HG03066 (cell line): ENCODE measurements around the gene KANSL1.

Experiments
- ATAC-seq: cut with Tn5 transposase; IDR thresholded peaks from one replicate; pipeline ENCODE4 v1.9.1; 2021; ENCODE audit warnings: low read depth; ENCODE audit not compliant: unreplicated experiment

The KANSL1 gene

DNA sequence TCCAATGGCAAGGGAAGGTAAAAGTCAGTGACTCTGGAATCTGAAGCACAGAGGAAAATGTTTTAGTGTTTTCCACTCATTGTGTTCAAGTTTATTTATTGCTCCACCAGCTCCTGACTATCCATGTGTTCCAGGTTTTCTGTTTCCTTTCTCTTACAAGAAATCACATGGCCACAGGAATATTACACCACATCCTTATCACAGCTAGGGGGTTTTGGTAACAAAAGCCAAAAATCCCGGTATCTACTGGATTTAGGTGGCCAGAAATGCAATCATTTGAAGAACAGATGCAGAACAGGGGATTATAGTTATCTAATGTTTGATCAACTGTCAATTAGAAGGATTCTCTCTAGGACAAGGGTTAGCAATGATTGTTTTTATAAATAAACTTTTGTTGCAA is 146.3 kb downstream of the KANSL1 start:
- no peak for ATAC-seq

DNA sequence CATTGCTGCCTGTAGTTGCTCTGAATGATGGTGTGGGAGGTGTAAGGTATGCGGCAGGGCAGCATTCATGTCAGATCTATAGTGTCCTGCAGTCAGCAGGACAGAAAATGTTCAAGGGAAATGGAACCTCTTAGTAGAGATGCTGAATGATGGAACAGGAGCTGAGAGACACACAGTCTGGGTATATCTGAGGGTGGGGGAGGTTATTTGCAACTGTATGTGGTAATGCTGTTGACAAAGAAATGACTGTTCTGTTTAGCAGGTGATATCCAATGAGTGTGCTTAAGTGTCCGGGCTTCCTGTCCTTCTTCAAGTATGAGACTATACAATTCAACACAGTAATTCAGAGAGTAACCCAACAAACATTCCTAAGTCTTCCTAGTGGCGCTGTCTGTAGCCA is 147.6 kb downstream of the KANSL1 start:
- no peak for ATAC-seq

DNA sequence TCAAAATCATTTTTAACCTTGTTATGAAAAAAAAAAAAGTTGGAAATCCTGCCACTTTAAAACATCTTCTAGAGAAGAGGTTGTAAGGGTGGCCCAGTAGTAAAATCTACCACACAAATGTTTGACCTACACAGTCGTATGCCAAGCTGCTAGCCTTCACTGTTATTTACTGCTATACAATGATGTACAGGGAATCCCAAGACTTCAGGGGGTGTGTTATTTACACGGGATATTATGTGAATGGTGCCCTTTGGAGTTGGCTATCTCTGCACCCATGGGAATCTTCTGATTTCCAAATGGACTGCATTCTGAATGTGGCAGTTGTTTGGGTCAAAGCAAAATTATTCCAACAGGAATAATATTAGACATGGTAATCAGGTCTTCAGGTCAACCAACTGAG is 148.2 kb downstream of the KANSL1 start:
- ATAC-seq: no peak

GRCh38 chr17:46044286-46044928 is 148.8 kb downstream of the KANSL1 start:
- no peak for ATAC-seq

DNA sequence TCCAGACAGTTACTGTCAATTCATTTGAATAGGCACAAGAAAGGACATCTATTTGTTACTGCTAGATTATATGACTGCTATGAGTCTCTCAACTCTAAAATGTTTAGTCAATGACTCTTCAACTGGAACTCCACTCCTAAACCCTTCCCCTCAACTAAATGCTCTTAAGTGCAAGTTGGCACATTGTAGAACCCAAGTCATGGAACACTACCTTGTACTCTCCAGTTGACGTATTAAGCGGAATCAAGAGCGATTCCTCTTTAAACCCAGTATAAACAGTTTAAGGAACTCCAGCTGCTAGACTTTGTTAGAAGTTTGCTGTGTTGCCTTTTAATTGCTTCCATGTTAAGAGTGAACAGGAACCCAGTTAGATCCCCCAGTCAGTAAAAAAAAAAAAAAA is 149.6 kb downstream of the KANSL1 start:
- no peak for ATAC-seq

DNA sequence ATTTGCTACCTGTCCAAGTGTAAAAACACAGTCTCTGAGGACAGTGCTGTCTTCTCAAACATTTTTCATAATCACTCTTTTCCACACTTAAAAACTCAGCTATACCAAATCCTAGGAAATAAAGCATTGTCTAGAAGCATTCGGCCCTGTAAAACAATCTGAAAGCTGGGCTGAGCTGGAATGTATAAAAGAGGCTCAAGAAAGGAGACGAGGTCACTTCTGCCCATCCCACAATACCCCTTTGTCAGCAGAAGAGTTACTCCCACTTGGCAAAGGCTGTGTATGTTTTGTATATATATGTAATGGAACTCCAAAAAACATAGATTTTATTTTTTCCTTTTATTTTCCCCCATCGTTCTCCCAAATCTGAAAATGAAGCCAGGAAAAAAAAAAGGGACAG is 150.3 kb downstream of the KANSL1 start:
- ATAC-seq: no peak

- ATAC-seq: no peak
Observed at GRCh38 chr17:46042246-46042645, 151.0 kb downstream of the KANSL1 start.

DNA sequence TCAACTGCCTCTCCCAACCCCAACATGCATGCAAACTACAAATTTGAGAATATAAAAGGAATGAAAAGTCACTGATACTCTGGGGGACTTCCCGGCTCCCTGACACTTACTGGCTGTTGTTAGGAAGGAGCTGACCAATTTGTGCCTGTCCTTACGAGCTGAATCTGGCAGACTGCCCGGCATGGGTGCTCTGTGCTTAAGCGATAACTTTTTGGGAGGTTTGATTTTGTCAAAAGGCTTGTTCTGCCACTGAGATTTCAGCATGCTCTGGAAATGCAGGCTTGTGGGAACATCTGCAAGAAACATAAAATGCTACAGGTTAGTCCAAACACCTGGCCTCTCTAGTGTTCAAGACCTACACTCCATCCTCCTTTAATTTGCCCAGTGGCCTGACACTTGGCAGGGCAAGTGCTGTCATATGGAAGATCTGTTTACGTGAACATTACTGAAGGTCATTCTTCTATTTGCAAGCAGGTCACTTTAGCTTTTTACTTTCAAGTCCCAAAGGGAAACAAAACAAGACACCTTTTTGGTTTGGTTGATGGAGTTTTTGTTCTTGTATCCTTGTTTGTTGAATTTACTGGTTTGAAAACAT is 153.5 kb downstream of the KANSL1 start:
- no peak for ATAC-seq

DNA sequence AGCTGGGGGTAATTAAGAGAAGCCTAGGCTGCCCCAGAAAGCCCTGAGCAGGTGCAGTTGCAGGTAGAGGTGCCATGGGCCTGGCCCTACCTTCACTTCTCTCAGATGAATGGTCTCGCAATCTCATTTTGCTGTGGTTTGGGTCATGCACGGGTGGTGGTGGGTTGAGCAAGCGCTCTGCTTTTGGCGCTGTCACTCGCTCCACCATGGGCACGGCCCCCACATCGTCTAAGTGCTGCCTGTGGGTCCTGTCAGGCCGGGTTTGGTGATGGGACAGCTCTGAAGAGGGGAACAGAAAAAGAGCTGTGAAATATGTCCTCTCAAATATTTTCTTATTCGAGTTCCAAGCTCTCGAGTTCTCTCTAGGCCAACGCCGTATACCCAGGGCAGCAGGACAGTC is 154.3 kb downstream of the KANSL1 start:
- ATAC-seq: no peak

GRCh38 chr17:46038414-46038813 is 154.8 kb downstream of the KANSL1 start:
- no peak for ATAC-seq

DNA sequence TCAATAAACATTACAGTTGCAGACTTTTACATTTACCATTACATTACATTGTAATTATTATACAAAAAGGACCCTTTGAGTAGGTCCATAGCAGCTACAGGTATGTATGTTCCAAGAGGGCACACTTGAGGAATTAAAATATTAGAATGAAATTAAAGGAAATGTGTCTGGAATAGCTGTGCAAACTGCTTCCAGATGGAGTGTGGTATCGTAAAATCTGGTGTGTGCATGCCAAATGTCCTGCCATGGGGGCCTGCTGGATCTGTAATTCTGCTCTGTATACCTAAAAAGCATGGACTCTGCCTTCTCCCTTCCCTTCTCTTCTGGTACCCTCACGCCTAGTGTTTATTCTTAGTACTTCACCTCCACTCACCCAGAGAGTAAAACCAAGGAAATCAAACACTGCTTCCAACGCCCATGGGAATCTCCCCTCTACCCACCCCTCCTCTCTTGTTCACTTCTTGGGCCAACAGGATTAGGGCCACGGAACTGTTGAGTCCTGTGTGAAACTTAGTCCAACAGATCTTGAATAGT is 155.4 kb downstream of the KANSL1 start:
- no peak for ATAC-seq

DNA sequence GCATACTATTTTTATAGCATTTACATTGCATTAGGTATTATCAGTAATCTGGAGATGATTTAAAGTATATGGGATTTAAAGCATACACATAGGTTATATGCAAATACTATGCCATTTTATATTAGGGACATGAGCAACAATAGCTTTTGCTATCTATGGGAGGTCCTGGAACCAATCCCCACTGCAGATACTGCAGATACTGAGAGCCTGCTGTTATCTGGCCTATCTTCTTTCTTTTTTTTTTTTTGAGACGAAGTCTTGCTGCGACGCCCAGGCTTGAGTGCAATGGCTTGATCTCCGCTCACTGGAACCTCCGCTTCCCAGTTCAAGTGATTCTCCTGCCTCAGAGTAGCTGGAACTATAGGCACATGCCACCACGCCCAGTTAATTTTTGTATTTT is 156.7 kb downstream of the KANSL1 start:
- ATAC-seq: no peak

- no peak for ATAC-seq
Observed at GRCh38 chr17:46035112-46035818, 158.0 kb downstream of the KANSL1 start.

GRCh38 chr17:46033392-46033791 is 159.8 kb downstream of the KANSL1 start:
- ATAC-seq: no peak

DNA sequence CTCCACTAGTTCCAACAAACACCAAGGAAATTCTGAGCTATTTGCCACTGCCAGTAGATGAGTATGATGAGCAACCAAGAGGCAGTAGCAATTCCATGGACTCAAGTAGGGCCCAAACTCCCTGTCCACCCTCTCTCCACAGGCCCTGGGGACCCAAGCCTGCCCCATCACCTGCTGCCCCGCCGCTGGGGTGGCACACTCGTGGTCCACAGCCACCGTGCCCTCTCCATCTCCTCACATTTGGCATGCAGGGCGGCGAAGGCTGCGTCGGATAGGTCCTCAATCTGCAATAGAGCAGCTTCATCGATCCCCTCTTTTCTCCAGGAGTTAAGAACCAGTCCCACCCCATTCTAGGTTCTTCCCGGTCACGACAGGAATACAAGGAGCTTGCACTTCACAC is 160.3 kb downstream of the KANSL1 start:
- ATAC-seq: no peak

GRCh38 chr17:46031920-46032319 is 161.3 kb downstream of the KANSL1 start:
- no peak for ATAC-seq

- ATAC-seq: no peak
Observed at GRCh38 chr17:46031440-46031839, 161.8 kb downstream of the KANSL1 start.

DNA sequence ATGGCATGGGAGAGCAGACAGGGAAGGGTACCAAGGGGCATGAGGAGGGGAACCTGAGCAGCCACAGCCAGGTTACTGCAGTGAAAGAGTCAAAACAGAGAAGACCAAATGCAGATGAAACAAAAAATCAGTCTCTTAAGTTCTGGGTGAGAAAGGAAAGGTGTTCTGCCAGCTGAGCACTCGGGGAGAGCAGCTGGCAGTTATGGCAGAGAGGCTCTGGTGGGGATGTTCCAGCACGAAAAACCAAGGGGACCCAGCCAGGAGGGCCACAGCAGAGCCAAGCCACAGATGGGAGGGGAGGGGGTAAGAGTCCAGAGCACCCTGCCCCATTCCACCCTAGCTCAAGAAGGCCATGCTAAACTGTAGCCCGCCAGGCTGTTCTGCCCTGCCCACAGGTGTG is 162.5 kb downstream of the KANSL1 start:
- no peak for ATAC-seq

DNA sequence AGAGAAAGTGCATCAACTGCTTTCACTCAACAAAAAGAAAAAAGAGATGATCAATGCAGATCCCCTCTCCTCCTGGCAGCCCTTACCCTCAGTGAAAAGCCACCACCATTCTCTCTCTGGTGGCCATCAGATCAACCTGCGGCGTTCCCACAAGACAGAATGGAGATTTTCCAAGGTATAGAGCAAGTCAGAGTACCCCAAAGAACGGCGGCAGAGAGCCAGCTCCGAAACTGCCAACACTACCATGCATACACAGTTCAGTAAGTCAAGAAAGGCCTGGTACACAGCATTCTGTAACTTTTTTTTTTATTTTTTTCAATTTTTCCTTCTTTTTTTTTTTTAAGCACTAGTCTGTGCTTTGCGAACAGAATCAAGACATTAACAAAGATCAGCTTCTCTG is 163.6 kb downstream of the KANSL1 start:
- no peak for ATAC-seq

- ATAC-seq: no peak
Observed at GRCh38 chr17:46028981-46029565, 164.2 kb downstream of the KANSL1 start.

- ATAC-seq: no peak
Observed at GRCh38 chr17:46028374-46028773, 164.9 kb downstream of the KANSL1 start.

- no peak for ATAC-seq
Observed at GRCh38 chr17:46027976-46028325, 165.3 kb downstream of the KANSL1 start.
